RWPE2 (cell line): ENCODE data around the gene SOX13.

ENCODE experiments used
- ATAC-seq: fragments of 200-7000 bp; cut with Tn5 transposase; 3 replicates; pipeline ENCODE4 v1.9.1; 2021; ENCODE audit warnings: low read depth
- DNase-seq: peaks from one replicate; pipeline ENCODE4 v3.0.0-alpha.2; 2020; ENCODE audit warnings: low spot score
- H3K27ac ChIP-seq: fragments of 450-650 bp; 2 replicates; pipeline ENCODE4 v1.5.1; 2017; ENCODE audit warnings: mild to moderate bottlenecking; ENCODE audit not compliant: poor library complexity, severe bottlenecking
- H3K27me3 ChIP-seq: fragments of 250-450 bp; sonication (Bioruptor Pico); 2 replicates; pipeline ENCODE4 v1.5.1; 2021; ENCODE audit warnings: mild to moderate bottlenecking, moderate library complexity; ENCODE audit not compliant: insufficient read depth, poor library complexity, severe bottlenecking
- H3K36me3 ChIP-seq: fragments of 250-450 bp; sonication (Bioruptor Pico); 2 replicates; pipeline ENCODE4 v1.5.1; 2020; ENCODE audit warnings: low read depth, mild to moderate bottlenecking, moderate library complexity
- H3K4me1 ChIP-seq: fragments of 250-450 bp; sonication (Bioruptor Pico); 2 replicates; pipeline ENCODE4 v1.5.1; 2021; ENCODE audit warnings: mild to moderate bottlenecking, moderate library complexity; ENCODE audit not compliant: insufficient read depth, poor library complexity, severe bottlenecking
- H3K4me3 ChIP-seq: fragments of 250-450 bp; sonication (Bioruptor Pico); 2 replicates; pipeline ENCODE4 v1.5.1; 2021; ENCODE audit warnings: mild to moderate bottlenecking, moderate library complexity; ENCODE audit not compliant: severe bottlenecking
- H3K9me3 ChIP-seq: fragments of 250-450 bp; sonication (Bioruptor Pico); 2 replicates; pipeline ENCODE4 v1.5.1; 2021; ENCODE audit warnings: mild to moderate bottlenecking, moderate library complexity; ENCODE audit not compliant: severe bottlenecking
- CTCF ChIP-seq: fragments of 450-650 bp; IDR thresholded peaks from one replicate; pipeline ENCODE4 v1.5.1; 2017; ENCODE audit warnings: mild to moderate bottlenecking, moderate library complexity; ENCODE audit not compliant: poor library complexity, severe bottlenecking

SOX13 gene

GRCh38 chr1:204051718-204052117 is 21.2 kb upstream of the SOX13 start:
- DNase-seq = no peak
- H3K9me3 ChIP-seq = no peaks in the 10 kb centered on the region
- no peaks in the 10 kb centered on the region for H3K27me3 ChIP-seq
- no peaks in the 10 kb centered on the region for H3K4me1 ChIP-seq
- no peaks in the 10 kb centered on the region for H3K36me3 ChIP-seq
- TF ChIP-seq CTCF = no peak
- no peak for ATAC-seq
- H3K27ac ChIP-seq = no peak overlapping the region
- no peak overlapping the region for H3K4me3 ChIP-seq

GRCh38 chr1:204053893-204054292 is 19.0 kb upstream of the SOX13 start:
- no peak overlapping the region for H3K4me3 ChIP-seq
- peaks cover 20% of the 10 kb centered on the region for H3K4me1 ChIP-seq
- no peaks in the 10 kb centered on the region for H3K9me3 ChIP-seq
- H3K27me3 ChIP-seq = no peaks in the 10 kb centered on the region
- no peak overlapping the region for H3K27ac ChIP-seq
- ATAC-seq (no peak), DNase-seq (no peak)
- H3K36me3 ChIP-seq = no peaks in the 10 kb centered on the region
- TF ChIP-seq CTCF = no peak

- Histone ChIP-seq H3K9me3 (no peaks in the 10 kb centered on the region), H3K27ac (no peak overlapping the region), H3K36me3 (no peaks in the 10 kb centered on the region), H3K4me3 (no peak overlapping the region), H3K4me1 (peaks cover 22% of the 10 kb centered on the region), H3K27me3 (no peaks in the 10 kb centered on the region)
- ATAC-seq = no peak
- TF ChIP-seq CTCF = no peak
- DNase-seq = no peak
Measured at GRCh38 chr1:204059970-204060369, 12.9 kb upstream of the SOX13 start.

- ATAC-seq = no peak
- TF ChIP-seq CTCF = no peak
- DNase-seq = no peak
Measured at GRCh38 chr1:204062106-204062505, 10.8 kb upstream of the SOX13 start.

GRCh38 chr1:204065174-204065985 is 7.5 kb upstream of the SOX13 start:
- Histone ChIP-seq H3K4me3 (no peak overlapping the region), H3K27me3 (no peaks in the 10 kb centered on the region), H3K4me1 (no peaks in the 10 kb centered on the region), H3K27ac (no peak overlapping the region), H3K9me3 (no peaks in the 10 kb centered on the region), H3K36me3 (no peaks in the 10 kb centered on the region)
- DNase-seq (no peak), ATAC-seq (no peak)
- TF ChIP-seq CTCF = no peak

More at GRCh38 chr1:204062106-204062505, 10.8 kb upstream of the SOX13 start:
- Histone ChIP-seq H3K4me3 (no peak overlapping the region), H3K27ac (no peak overlapping the region), H3K9me3 (no peaks in the 10 kb centered on the region), H3K27me3 (no peaks in the 10 kb centered on the region), H3K4me1 (peaks cover 19% of the 10 kb centered on the region), H3K36me3 (no peaks in the 10 kb centered on the region)
